PC-9 (cell line): ENCODE measurements around the gene SSUH2. TPM values are rescaled to one million over a fixed set of nuclear protein-coding genes. Genes with fewer than 3 reads are reported as not detected.

ENCODE experiments used
- BruUV-seq: library from RNA; stranded (reverse); fragments of 400-500 nt; replicated peaks from 2 replicates; lab custom pipeline; 2021; lab: Mats Ljungman, UMichigan
- CTCF ChIA-PET: fragments of 300-600 bp; sonication (Branson Sonifier 250); formaldehyde crosslinking; loops from one replicate; lab custom pipeline; 2022; ENCODE audit warnings: antibody characterized with exemption; lab: Charles Lee
- POLR2A ChIA-PET: fragments of 300-600 bp; sonication (Branson Sonifier 250); formaldehyde crosslinking; loops from one replicate; lab custom pipeline; 2022; ENCODE audit warnings: antibody characterized with exemption; ENCODE audit not compliant: unreplicated experiment; lab: Charles Lee
- DNase-seq, 2 experiments: peaks; one replicate each; pipeline versions ENCODE4 v3.0.0 to v3.0.0-alpha.2; 2015 to 2022; ENCODE audit warnings: mixed read lengths in 1 of 2
- H2AFZ ChIP-seq: fragments of 200-600 bp; sonication (generic); 2 replicates; pipeline ENCODE4 v1.8.1; 2017; ENCODE audit warnings: antibody characterized with exemption
- H3F3A ChIP-seq: fragments of 200-600 bp; sonication (generic); 2 replicates; pipeline ENCODE4 v1.8.1; 2017; ENCODE audit warnings: antibody characterized with exemption, mild to moderate bottlenecking, low read depth; ENCODE audit not compliant: insufficient read depth
- H3K27ac ChIP-seq: fragments of 200-600 bp; sonication (generic); 2 replicates; pipeline ENCODE4 v1.6.1; 2016; ENCODE audit warnings: mixed run types
- H3K27me3 ChIP-seq: fragments of 200-600 bp; sonication (generic); 2 replicates; pipeline ENCODE4 v1.6.1; 2016; ENCODE audit warnings: low read depth, mixed run types; ENCODE audit not compliant: insufficient read depth
- H3K36me3 ChIP-seq: fragments of 200-600 bp; sonication (generic); 2 replicates; pipeline ENCODE4 v1.6.1; 2016; ENCODE audit warnings: low read depth, mixed run types
- H3K4me1 ChIP-seq: fragments of 200-600 bp; sonication (generic); replicated peaks from 2 replicates; pipeline ENCODE4 v1.6.1; 2016; ENCODE audit warnings: mixed run types; ENCODE audit not compliant: insufficient read depth
- H3K4me2 ChIP-seq: fragments of 200-600 bp; sonication (generic); 2 replicates; pipeline ENCODE4 v1.6.1; 2017; ENCODE audit warnings: mixed run types
- H3K4me3 ChIP-seq: fragments of 200-600 bp; sonication (generic); 2 replicates; pipeline ENCODE4 v1.6.1; 2016; ENCODE audit warnings: mixed run types
- H3K79me2 ChIP-seq: fragments of 200-600 bp; sonication (generic); 2 replicates; pipeline ENCODE4 v1.6.1; 2017; ENCODE audit warnings: low read depth, mixed run types
- H3K9me2 ChIP-seq: fragments of 200-600 bp; sonication (generic); 2 replicates; pipeline ENCODE4 v1.8.1; 2017; ENCODE audit warnings: mild to moderate bottlenecking; ENCODE audit not compliant: insufficient read depth
- H3K9me3 ChIP-seq: fragments of 200-600 bp; sonication (generic); 2 replicates; pipeline ENCODE4 v1.8.1; 2016; ENCODE audit warnings: low read depth; ENCODE audit not compliant: insufficient read depth
- H4K20me1 ChIP-seq: fragments of 200-600 bp; sonication (generic); 2 replicates; pipeline ENCODE4 v1.8.1; 2017; ENCODE audit not compliant: insufficient read depth
- CTCF ChIP-seq: fragments of 200-600 bp; sonication (generic); conservative IDR thresholded peaks from 2 replicates; pipeline ENCODE4 v1.6.1; 2017; ENCODE audit warnings: mixed run types, antibody characterized with exemption, mild to moderate bottlenecking, moderate library complexity
- EZH2 ChIP-seq: fragments of 200-600 bp; sonication (generic); IDR thresholded peaks from 2 replicates; pipeline ENCODE4 v1.8.0; 2017; ENCODE audit warnings: antibody characterized with exemption, low read depth
- intact Hi-C: fragments of 100-400 bp; cut with micrococcal nuclease; formaldehyde crosslinking; loops from one replicate; pipeline ENCODE4 v1.10.0; 2022; ENCODE audit not compliant: unreplicated experiment
- total RNA-seq: library from RNA; stranded (reverse); gene quantifications from 2 replicates; pipeline ENCODE4 v1.2.3, GENCODE V29; 2021

The SSUH2 gene
- total RNA-seq, 1 experiment from 2014 or later, result 1.6 TPM

- H3K27ac ChIP-seq, result no peak overlapping the region
- H3K79me2 ChIP-seq, result no peaks in the 10 kb centered on the region
- no peaks in the 10 kb centered on the region for H3K9me3 ChIP-seq
- no TSS peak for BruUV-seq
- H4K20me1 ChIP-seq, result no peaks in the 10 kb centered on the region
- H3K4me3 ChIP-seq, result no peak overlapping the region
- no peak overlapping the region for H2AFZ ChIP-seq
- H3K27me3 ChIP-seq, result no peaks in the 10 kb centered on the region
- POLR2A ChIA-PET, result no interaction called here
- no peak overlapping the region for H3K4me2 ChIP-seq
- H3K4me1 ChIP-seq, result 0 out of 2 replicates have a peak, but pooled peaks cover 9% of the 10 kb centered on the region
- no peak for TF ChIP-seq EZH2
- intact Hi-C loops, result no loop called here
- no peak for DNase-seq
- no peaks in the 10 kb centered on the region for H3F3A ChIP-seq
- CTCF ChIA-PET, result no interaction called here
- H3K9me2 ChIP-seq, result no peaks in the 10 kb centered on the region
- no peaks in the 10 kb centered on the region for H3K36me3 ChIP-seq
These were observed 23.0 kb upstream of the SSUH2 start for GRCh38 chr3:8667463-8668091.

GRCh38 chr3:8665407-8665896 lies 20.9 kb upstream of the SSUH2 start:
- Histone ChIP-seq H3K36me3 (no peaks in the 10 kb centered on the region), H3K4me2 (no peak overlapping the region), H3K27me3 (no peaks in the 10 kb centered on the region), H3K9me3 (no peaks in the 10 kb centered on the region), H2AFZ (no peak overlapping the region), H4K20me1 (no peaks in the 10 kb centered on the region), H3K79me2 (no peaks in the 10 kb centered on the region), H3K4me3 (no peak overlapping the region), H3F3A (no peaks in the 10 kb centered on the region), H3K4me1 (0 out of 2 replicates have a peak, but pooled peaks cover 9% of the 10 kb centered on the region), H3K27ac (no peak overlapping the region), H3K9me2 (no peaks in the 10 kb centered on the region)
- ChIA-PET CTCF (no interaction called here), POLR2A (interaction anchor here (0.5 kb wide), 1 partner anchor 210 kb away, joined by 3 read pairs; no protein-coding TSS in a partner anchor)
- TF ChIP-seq CTCF (no peak), EZH2 (no peak)
- intact Hi-C loops, result no loop called here
- BruUV-seq, result no TSS peak
- no peak for DNase-seq

GRCh38 chr3:8663177-8664061 lies 18.8 kb upstream of the SSUH2 start:
- no peak overlapping the region for H3K27ac ChIP-seq
- H3F3A ChIP-seq, result peaks cover 11% of the 10 kb centered on the region; the same call in 1 of the 2 replicates
- no peaks in the 10 kb centered on the region for H3K27me3 ChIP-seq
- H3K79me2 ChIP-seq, result no peaks in the 10 kb centered on the region
- H3K4me3 ChIP-seq, result no peak overlapping the region
- H3K9me2 ChIP-seq, result no peaks in the 10 kb centered on the region
- peak; percentile 76 to 81 for DNase-seq
- POLR2A ChIA-PET, result interaction anchor here (0.6 kb wide), 1 partner anchor 99 kb away, joined by 3 read pairs; no protein-coding TSS in a partner anchor
- CTCF ChIA-PET, result interaction anchor here (0.6 to 1.2 kb wide), 5 partner anchors 19 to 639 kb away, joined by 3 to 8 read pairs (median 3); partner anchors contain the start of gene OXTR
- no TSS peak for BruUV-seq
- H2AFZ ChIP-seq, result no peak overlapping the region
- no peaks in the 10 kb centered on the region for H3K9me3 ChIP-seq
- H3K36me3 ChIP-seq, result no peaks in the 10 kb centered on the region
- H3K4me2 ChIP-seq, result no peak overlapping the region
- TF ChIP-seq CTCF, result peak; percentile 82
- no peak for TF ChIP-seq EZH2
- peaks cover 21% of the 10 kb centered on the region for H3K4me1 ChIP-seq
- intact Hi-C loops, result loop anchor here (1.0 kb wide), 4 partner anchors 106 to 639 kb away; partner anchors contain the start of gene OXTR
- H4K20me1 ChIP-seq, result no peaks in the 10 kb centered on the region
